A673 (cell line): Measurements from ENCODE around the gene CALML4.

ENCODE experiments used
- CTCF ChIP-seq: fragments of 300-800, 200-600 bp; sonication (generic); conservative IDR thresholded peaks from 2 replicates; pipeline ENCODE4 v1.5.1; 2017; ENCODE audit warnings: low read depth, mild to moderate bottlenecking, antibody characterized with exemption, low read length, moderate library complexity, mixed read lengths
- EZH2 ChIP-seq: fragments of 200-600 bp; sonication (generic); IDR thresholded peaks from 2 replicates; pipeline ENCODE4 v1.6.1; 2017; ENCODE audit warnings: borderline replicate concordance, low read depth, mild to moderate bottlenecking, mixed read lengths, antibody characterized with exemption, low read length; ENCODE audit not compliant: poor library complexity, severe bottlenecking

GRCh38 chr15:68203956-68204355 lies 1.2 kb downstream of the CALML4 start:
- TF ChIP-seq CTCF (no peak), EZH2 (no peak)
